Naive B cell (primary cell): ENCODE data around the gene GLUD2. TPM values are rescaled to one million over a fixed set of nuclear protein-coding genes. Genes with fewer than 3 reads are reported as not detected.
"Not testable (repeated sequence)": the region's sequence is repeated elsewhere in the genome, so short reads cannot be mapped to it uniquely, and the experiment has no call there.

Experiments
- ATAC-seq, 2 donors: fragments of 150-1000 bp; cut with Tn5 transposase; 2 replicates each; pipeline ENCODE4 v1.10.0; 2021; ENCODE audit warnings: low read depth in 2 of 2, mild to moderate bottlenecking in 2 of 2, moderate library complexity in 2 of 2
- DNase-seq: peaks from one replicate; pipeline ENCODE4 v3.0.0; 2022
- H3K27ac Mint-ChIP-seq, 6 donors: one replicate each; pipeline ENCODE4 v1.8.0; 2020 to 2022; ENCODE audit warnings: mild to moderate bottlenecking in 6 of 6, mixed read lengths in 6 of 6, moderate library complexity in 5 of 6, inconsistent platforms in 2 of 6
- H3K27me3 Mint-ChIP-seq, 3 donors: one replicate each; pipeline ENCODE4 v1.8.0; 2021 to 2022; ENCODE audit warnings: mixed read lengths in 3 of 3, mild to moderate bottlenecking in 1 of 3
- H3K36me3 Mint-ChIP-seq, 2 donors: one replicate each; pipeline ENCODE4 v1.8.0; 2020 to 2022; ENCODE audit warnings: mixed read lengths in 2 of 2, inconsistent platforms in 1 of 2, mild to moderate bottlenecking in 1 of 2
- H3K4me1 Mint-ChIP-seq, 3 donors: one replicate each; pipeline ENCODE4 v1.8.0; 2020 to 2022; ENCODE audit warnings: mixed read lengths in 3 of 3, inconsistent platforms in 1 of 3, mild to moderate bottlenecking in 1 of 3, moderate library complexity in 1 of 3
- H3K4me3 Mint-ChIP-seq, 8 donors: one replicate each; pipeline ENCODE4 v1.8.0; 2020 to 2022; ENCODE audit warnings: mild to moderate bottlenecking in 8 of 8, mixed read lengths in 8 of 8, moderate library complexity in 8 of 8, inconsistent platforms in 2 of 8
- H3K9me3 Mint-ChIP-seq, 7 donors: one replicate each; pipeline ENCODE4 v1.8.0; 2020 to 2022; ENCODE audit warnings: mixed read lengths in 7 of 7, mild to moderate bottlenecking in 5 of 7, inconsistent platforms in 2 of 7, moderate library complexity in 1 of 7
- polyA plus RNA-seq, 6 donors: library from polyadenylated mRNA; unstranded; fragments of 300-500 nt; fragmentation: Illumina TruSeq; gene quantifications; one replicate each; pipeline ENCODE4 v1.2.3, GENCODE V29; 2021; ENCODE audit warnings: low read depth in 6 of 6

Gene GLUD2
- polyA plus RNA-seq, result under 1 TPM; 0.19 to 0.55 (median 0.42) TPM

- Mint-ChIP-seq H3K27me3 (peaks cover 13 to 19% (median 18%) of the 10 kb centered on the region in 3 donors), H3K4me3 (peak within 1 kb of the TSS in 2 of 8 donors; percentile 16 to 37), H3K9me3 (peaks cover 2 to 33% (median 4%) of the 10 kb centered on the region in 7 donors)
- ATAC-seq, result peak; percentile 50 to 56
- DNase-seq, H3K4me1 Mint-ChIP-seq, H3K36me3 Mint-ChIP-seq, H3K27ac Mint-ChIP-seq: not testable (repeated sequence)
Measured at GRCh38 chrX:121047441-121048419, at the start of gene GLUD2. TSS of gene GLUD2 (plus strand) at chrX:121047610. CDS start at chrX:121047685, 75 bp downstream.

GRCh38 chrX:120999413-120999812 lies 48.0 kb upstream of the GLUD2 start:
- no peaks in the 10 kb centered on the region for H3K36me3 Mint-ChIP-seq
- peaks cover 0 to 5% (median 0%) of the 10 kb centered on the region in 7 donors for H3K9me3 Mint-ChIP-seq
- peak in 1 of 2 donors; percentile 32 for ATAC-seq
- H3K4me3 Mint-ChIP-seq, result peak overlapping the region in 5 of 8 donors; percentile 4 to 70 (median 6)
- no peaks in the 10 kb centered on the region for H3K27me3 Mint-ChIP-seq
- H3K4me1 Mint-ChIP-seq, result peaks cover 11 to 13% (median 12%) of the 10 kb centered on the region in 3 donors
- H3K27ac Mint-ChIP-seq, result peak overlapping the region; percentile 31 to 98 (median 70)
- DNase-seq, result no peak

- Mint-ChIP-seq H3K4me1 (peaks cover 11 to 13% (median 12%) of the 10 kb centered on the region in 3 donors), H3K36me3 (no peaks in the 10 kb centered on the region), H3K27ac (no peak overlapping the region), H3K27me3 (no peaks in the 10 kb centered on the region), H3K9me3 (peaks cover 0 to 5% (median 0%) of the 10 kb centered on the region in 7 donors), H3K4me3 (no peak overlapping the region)
- DNase-seq, result no peak
- no peak for ATAC-seq
Measured at GRCh38 chrX:121000589-121000988, 46.8 kb upstream of the GLUD2 start.

- H3K36me3 Mint-ChIP-seq, result peaks cover 0 to 7% of the 10 kb centered on the region in 2 donors
- DNase-seq, result no peak
- peaks cover 2 to 15% (median 4%) of the 10 kb centered on the region in 7 donors for H3K9me3 Mint-ChIP-seq
- ATAC-seq, result no peak
- H3K4me1 Mint-ChIP-seq, result no peaks in the 10 kb centered on the region
- H3K27me3 Mint-ChIP-seq, result peaks cover 0 to 17% (median 12%) of the 10 kb centered on the region in 3 donors
- no peak overlapping the region for H3K4me3 Mint-ChIP-seq
- no peak overlapping the region for H3K27ac Mint-ChIP-seq
Measured at GRCh38 chrX:121008920-121009319, 38.5 kb upstream of the GLUD2 start.

- Mint-ChIP-seq H3K27me3 (peaks cover 0 to 24% (median 18%) of the 10 kb centered on the region in 3 donors), H3K4me3 (no peak overlapping the region), H3K4me1 (no peaks in the 10 kb centered on the region), H3K9me3 (peaks cover 3 to 20% (median 5%) of the 10 kb centered on the region in 7 donors), H3K27ac (no peak overlapping the region), H3K36me3 (peaks cover 0 to 15% of the 10 kb centered on the region in 2 donors)
- no peak for ATAC-seq
- no peak for DNase-seq
Measured at GRCh38 chrX:121009764-121010163, 37.6 kb upstream of the GLUD2 start.

GRCh38 chrX:121010218-121010617 lies 37.2 kb upstream of the GLUD2 start:
- ATAC-seq, result no peak
- Mint-ChIP-seq H3K4me3 (no peak overlapping the region), H3K36me3 (peaks cover 0 to 16% of the 10 kb centered on the region in 2 donors), H3K9me3 (peaks cover 3 to 20% (median 5%) of the 10 kb centered on the region in 7 donors), H3K4me1 (no peaks in the 10 kb centered on the region), H3K27me3 (peaks cover 0 to 24% (median 18%) of the 10 kb centered on the region in 3 donors), H3K27ac (no peak overlapping the region)
- DNase-seq, result no peak

- ATAC-seq, result no peak
Measured at GRCh38 chrX:121011254-121011653, 36.2 kb upstream of the GLUD2 start.

GRCh38 chrX:121013897-121014455 lies 33.4 kb upstream of the GLUD2 start:
- H3K4me1 Mint-ChIP-seq, result no peaks in the 10 kb centered on the region
- DNase-seq (no peak), ATAC-seq (no peak)
- H3K9me3 Mint-ChIP-seq, result peaks cover 0 to 12% (median 3%) of the 10 kb centered on the region in 7 donors
- peak overlapping the region in 1 of 6 donors; percentile 21 for H3K27ac Mint-ChIP-seq
- H3K27me3 Mint-ChIP-seq, result peaks cover 0 to 24% (median 18%) of the 10 kb centered on the region in 3 donors
- H3K36me3 Mint-ChIP-seq, result peaks cover 0 to 11% of the 10 kb centered on the region in 2 donors
- H3K4me3 Mint-ChIP-seq, result no peak overlapping the region

More at GRCh38 chrX:121011254-121011653, 36.2 kb upstream of the GLUD2 start:
- no peak for DNase-seq
- Mint-ChIP-seq H3K27me3 (peaks cover 0 to 24% (median 18%) of the 10 kb centered on the region in 3 donors), H3K27ac (no peak overlapping the region), H3K4me1 (no peaks in the 10 kb centered on the region), H3K9me3 (peaks cover 3 to 15% (median 5%) of the 10 kb centered on the region in 7 donors), H3K4me3 (no peak overlapping the region), H3K36me3 (peaks cover 0 to 16% of the 10 kb centered on the region in 2 donors)

GRCh38 chrX:121014826-121015225 lies 32.6 kb upstream of the GLUD2 start:
- ATAC-seq, result no peak
- H3K27me3 Mint-ChIP-seq, result peaks cover 0 to 24% (median 18%) of the 10 kb centered on the region in 3 donors
- H3K27ac Mint-ChIP-seq, result no peak overlapping the region
- peaks cover 0 to 12% (median 3%) of the 10 kb centered on the region in 7 donors for H3K9me3 Mint-ChIP-seq
- DNase-seq, result no peak
- peaks cover 0 to 11% of the 10 kb centered on the region in 2 donors for H3K36me3 Mint-ChIP-seq
- H3K4me1 Mint-ChIP-seq, result no peaks in the 10 kb centered on the region
- H3K4me3 Mint-ChIP-seq, result no peak overlapping the region

GRCh38 chrX:121028419-121028818 lies 19.0 kb upstream of the GLUD2 start:
- Mint-ChIP-seq H3K27me3 (peaks cover 5 to 8% (median 6%) of the 10 kb centered on the region in 3 donors), H3K4me1 (no peaks in the 10 kb centered on the region), H3K4me3 (no peak overlapping the region), H3K9me3 (peaks cover 0 to 2% (median 0%) of the 10 kb centered on the region in 7 donors), H3K36me3 (no peaks in the 10 kb centered on the region), H3K27ac (no peak overlapping the region)
- no peak for DNase-seq
- no peak for ATAC-seq

GRCh38 chrX:121030083-121030482 lies 17.3 kb upstream of the GLUD2 start:
- no peak for DNase-seq
- no peak for ATAC-seq
- Mint-ChIP-seq H3K27ac (no peak overlapping the region), H3K27me3 (peaks cover 6 to 11% (median 6%) of the 10 kb centered on the region in 3 donors), H3K4me1 (no peaks in the 10 kb centered on the region), H3K9me3 (peaks cover 0 to 2% (median 0%) of the 10 kb centered on the region in 7 donors), H3K36me3 (no peaks in the 10 kb centered on the region), H3K4me3 (no peak overlapping the region)

- H3K4me3 Mint-ChIP-seq, result no peak overlapping the region
- no peak overlapping the region for H3K27ac Mint-ChIP-seq
- peaks cover 0 to 2% (median 0%) of the 10 kb centered on the region in 7 donors for H3K9me3 Mint-ChIP-seq
- H3K36me3 Mint-ChIP-seq, result no peaks in the 10 kb centered on the region
- H3K27me3 Mint-ChIP-seq, result peaks cover 4 to 11% (median 10%) of the 10 kb centered on the region in 3 donors
- H3K4me1 Mint-ChIP-seq, result no peaks in the 10 kb centered on the region
- DNase-seq, result no peak
- ATAC-seq, result no peak
Measured at GRCh38 chrX:121032531-121032930, 14.9 kb upstream of the GLUD2 start.

GRCh38 chrX:121036137-121036536 lies 11.3 kb upstream of the GLUD2 start:
- Mint-ChIP-seq H3K27ac (no peak overlapping the region), H3K4me1 (no peaks in the 10 kb centered on the region), H3K27me3 (peaks cover 10 to 21% (median 11%) of the 10 kb centered on the region in 3 donors), H3K36me3 (no peaks in the 10 kb centered on the region), H3K4me3 (no peak overlapping the region), H3K9me3 (peaks cover 0 to 2% (median 0%) of the 10 kb centered on the region in 7 donors)
- DNase-seq, result no peak
- no peak for ATAC-seq
